ENCODE measurements around the gene C5orf22.

- TF ChIP-seq, protein P1, sequence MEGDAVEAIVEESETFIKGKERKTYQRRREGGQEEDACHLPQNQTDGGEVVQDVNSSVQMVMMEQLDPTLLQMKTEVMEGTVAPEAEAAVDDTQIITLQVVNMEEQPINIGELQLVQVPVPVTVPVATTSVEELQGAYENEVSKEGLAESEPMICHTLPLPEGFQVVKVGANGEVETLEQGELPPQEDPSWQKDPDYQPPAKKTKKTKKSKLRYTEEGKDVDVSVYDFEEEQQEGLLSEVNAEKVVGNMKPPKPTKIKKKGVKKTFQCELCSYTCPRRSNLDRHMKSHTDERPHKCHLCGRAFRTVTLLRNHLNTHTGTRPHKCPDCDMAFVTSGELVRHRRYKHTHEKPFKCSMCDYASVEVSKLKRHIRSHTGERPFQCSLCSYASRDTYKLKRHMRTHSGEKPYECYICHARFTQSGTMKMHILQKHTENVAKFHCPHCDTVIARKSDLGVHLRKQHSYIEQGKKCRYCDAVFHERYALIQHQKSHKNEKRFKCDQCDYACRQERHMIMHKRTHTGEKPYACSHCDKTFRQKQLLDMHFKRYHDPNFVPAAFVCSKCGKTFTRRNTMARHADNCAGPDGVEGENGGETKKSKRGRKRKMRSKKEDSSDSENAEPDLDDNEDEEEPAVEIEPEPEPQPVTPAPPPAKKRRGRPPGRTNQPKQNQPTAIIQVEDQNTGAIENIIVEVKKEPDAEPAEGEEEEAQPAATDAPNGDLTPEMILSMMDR (IDR thresholded peaks at IDR 0.05; ENCODE audit: low read depth, low read length): no peak
- TF ChIP-seq MYC (IDR thresholded peaks at IDR 0.05; ENCODE audit: low read depth, low read length): no peak
- TF ChIP-seq POLR2A (IDR thresholded peaks at IDR 0.05; ENCODE audit: extremely low read depth, insufficient read length): no peak
- TF ChIP-seq MAX (IDR thresholded peaks at IDR 0.05; ENCODE audit: low read depth, low read length): no peak
Observed at GRCh38 chr5:31536873-31537272, 4.8 kb downstream of the C5orf22 start.
